D721Med (cell line): Measurements from ENCODE around the gene MATCAP1.

Source experiments
- DNase-seq: peaks from one replicate; pipeline ENCODE4 v3.0.0; 2011; ENCODE audit warnings: low spot score; ENCODE audit not compliant: insufficient read length
- FAIRE-seq: peaks from 2 replicates; lab custom pipeline; 2011; peaks lifted over from hg19 to GRCh38; lab: Jason Lieb, UNC
- TF ChIP-seq, protein P1 (sequence below): IDR thresholded peaks from 2 replicates; pipeline ENCODE4 v1.5.1; 2012; ENCODE audit warnings: mild to moderate bottlenecking, control low read depth; ENCODE audit not compliant: insufficient read depth; ENCODE audit errors: missing control alignments

The MATCAP1 gene

DNA sequence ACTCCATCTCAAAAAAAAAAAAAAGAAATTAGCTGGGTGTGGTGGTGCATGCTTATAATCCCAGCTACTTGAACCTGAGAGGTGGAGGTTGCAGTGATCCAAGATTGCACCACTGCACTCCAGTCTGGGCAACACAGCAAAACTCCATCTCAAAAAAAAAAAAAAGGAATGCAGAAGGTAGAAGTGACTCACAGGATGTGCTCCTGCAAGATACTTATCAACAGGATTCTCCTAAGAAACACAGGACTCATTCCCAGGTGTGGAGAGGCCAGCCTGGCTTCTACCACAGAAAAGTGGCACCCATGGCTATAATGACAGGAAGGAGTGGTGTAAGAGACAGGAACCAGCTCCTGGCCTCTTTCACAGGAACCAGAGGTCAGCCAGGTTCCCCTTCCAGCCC is 29.0 kb upstream of the MATCAP1 start:
- TF ChIP-seq, protein P1, sequence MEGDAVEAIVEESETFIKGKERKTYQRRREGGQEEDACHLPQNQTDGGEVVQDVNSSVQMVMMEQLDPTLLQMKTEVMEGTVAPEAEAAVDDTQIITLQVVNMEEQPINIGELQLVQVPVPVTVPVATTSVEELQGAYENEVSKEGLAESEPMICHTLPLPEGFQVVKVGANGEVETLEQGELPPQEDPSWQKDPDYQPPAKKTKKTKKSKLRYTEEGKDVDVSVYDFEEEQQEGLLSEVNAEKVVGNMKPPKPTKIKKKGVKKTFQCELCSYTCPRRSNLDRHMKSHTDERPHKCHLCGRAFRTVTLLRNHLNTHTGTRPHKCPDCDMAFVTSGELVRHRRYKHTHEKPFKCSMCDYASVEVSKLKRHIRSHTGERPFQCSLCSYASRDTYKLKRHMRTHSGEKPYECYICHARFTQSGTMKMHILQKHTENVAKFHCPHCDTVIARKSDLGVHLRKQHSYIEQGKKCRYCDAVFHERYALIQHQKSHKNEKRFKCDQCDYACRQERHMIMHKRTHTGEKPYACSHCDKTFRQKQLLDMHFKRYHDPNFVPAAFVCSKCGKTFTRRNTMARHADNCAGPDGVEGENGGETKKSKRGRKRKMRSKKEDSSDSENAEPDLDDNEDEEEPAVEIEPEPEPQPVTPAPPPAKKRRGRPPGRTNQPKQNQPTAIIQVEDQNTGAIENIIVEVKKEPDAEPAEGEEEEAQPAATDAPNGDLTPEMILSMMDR, result no peak
- DNase-seq, result no peak
- no peak for FAIRE-seq

DNA sequence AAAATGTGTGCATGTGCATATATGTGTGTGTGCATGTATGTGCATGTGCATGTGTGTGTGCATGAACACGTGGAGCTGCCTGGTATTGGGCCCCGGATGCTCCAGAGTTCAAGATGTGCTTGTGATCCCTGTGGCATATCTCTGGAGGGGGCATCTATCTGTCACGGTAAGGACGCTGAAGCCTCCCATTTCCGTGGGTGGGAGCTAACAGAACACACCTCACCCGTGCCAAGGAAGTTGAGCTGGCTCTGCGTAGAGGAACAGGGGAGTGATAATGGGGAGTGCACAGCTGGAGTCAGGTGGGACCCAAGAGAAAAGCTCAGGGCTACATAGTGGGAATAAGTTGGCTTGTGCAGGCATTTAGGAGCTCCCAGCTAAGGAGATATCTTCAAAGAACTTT is 27.9 kb upstream of the MATCAP1 start:
- FAIRE-seq, result no peak
- no peak for DNase-seq
- TF ChIP-seq, protein P1, result no peak

DNA sequence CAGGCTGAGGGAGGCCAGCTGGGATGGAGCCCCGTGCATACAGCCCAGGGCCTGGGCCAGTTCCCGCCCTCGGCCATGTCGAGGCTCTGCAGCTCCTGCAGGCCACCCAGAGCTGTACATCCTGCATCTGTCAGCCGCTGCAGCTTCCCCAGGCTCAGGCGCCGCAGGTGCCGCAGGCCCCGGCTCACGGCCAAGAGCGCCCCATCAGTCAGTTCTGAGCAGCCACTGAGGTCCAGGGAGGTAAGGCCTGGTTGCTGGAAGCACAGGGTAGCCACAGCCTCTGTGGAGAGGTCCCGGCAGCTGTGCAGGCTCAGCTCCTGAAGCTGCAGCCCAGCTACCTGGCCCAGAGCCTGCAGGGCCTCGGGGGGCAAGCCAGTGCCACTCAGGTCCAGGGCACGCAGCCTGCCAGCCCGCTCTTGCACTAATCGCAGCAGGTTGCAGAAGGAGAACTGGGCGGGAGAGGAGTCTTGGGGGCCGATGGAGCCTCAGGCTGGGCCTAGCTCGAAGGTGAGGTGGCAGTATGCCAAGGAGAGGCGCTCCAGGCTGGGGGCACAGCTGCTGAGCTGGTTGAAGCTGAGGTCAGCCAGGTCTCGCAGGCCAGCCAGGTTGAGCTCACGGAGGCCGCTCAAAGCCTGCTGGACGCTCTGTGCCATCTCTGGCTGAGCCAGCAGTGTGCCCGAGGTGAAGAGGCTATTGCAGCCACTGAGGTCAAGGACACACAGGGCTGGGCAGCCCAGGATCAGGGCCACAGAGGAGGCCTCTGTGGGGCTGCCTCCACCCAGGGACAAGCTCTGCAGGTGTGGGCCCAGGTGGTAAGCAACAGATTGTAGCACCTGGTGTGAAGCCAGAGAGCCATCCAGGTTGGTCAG is 26.5 kb upstream of the MATCAP1 start:
- FAIRE-seq (no peak), DNase-seq (no peak)
- TF ChIP-seq, protein P1, result no peak

DNA sequence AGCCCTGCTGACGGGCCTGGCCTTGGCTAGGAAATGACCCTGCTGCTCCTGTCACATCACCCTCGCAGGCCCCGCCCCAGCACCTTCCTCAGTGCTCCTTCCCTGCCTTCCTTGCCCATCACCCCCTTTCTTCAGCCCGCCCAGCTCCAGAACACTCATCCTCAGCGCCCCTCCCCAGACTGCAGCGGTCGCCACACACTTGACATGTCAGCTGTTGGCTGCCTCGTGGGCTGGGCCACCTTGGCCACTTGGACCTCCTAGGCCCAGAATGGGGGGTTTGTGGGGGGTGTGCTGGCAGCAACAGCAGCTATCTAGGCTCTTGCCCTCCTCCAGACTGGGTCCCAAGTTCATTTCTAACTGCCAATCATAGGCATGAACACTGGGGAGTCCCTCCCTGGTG is 25.8 kb upstream of the MATCAP1 start:
- FAIRE-seq (no peak), DNase-seq (no peak)
- TF ChIP-seq, protein P1, result no peak

DNA sequence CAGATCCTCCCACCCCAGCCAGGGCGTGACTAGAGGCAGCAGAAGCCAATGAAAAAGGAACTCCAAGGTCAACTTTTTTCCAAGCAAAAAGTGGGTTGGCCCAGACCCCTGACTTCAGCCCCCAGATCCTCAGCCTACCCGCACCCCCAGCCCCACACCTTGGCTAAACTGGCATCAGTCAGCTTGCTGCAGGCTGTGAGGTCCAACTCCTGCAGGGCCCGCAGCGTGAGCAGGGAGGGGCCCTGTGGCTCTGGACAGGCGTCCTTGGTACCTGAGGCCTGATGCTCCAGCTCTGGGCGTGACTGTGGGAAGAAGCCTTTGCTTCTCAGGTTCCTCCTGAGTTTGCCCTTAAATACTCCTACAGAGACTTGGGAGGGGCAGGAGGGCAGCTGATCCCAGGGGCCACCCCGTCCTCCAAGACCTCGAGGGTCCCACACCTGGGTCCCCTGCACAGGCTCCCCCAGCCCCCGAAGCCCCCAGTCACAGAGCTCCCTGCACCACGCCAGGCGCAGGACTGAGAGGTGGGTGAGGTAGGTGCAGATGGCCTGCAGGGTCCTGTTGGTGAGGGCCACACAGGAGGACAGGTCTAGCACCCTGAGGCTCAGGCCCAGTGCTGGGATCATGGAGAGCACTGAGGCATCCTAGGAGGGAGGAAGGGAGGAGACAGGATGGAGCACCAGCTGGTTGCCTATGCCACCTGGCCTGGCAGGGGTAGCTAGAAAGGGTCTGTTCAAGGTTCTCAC is 24.6 kb upstream of the MATCAP1 start:
- FAIRE-seq (no peak), DNase-seq (no peak)
- TF ChIP-seq, protein P1, result no peak

DNA sequence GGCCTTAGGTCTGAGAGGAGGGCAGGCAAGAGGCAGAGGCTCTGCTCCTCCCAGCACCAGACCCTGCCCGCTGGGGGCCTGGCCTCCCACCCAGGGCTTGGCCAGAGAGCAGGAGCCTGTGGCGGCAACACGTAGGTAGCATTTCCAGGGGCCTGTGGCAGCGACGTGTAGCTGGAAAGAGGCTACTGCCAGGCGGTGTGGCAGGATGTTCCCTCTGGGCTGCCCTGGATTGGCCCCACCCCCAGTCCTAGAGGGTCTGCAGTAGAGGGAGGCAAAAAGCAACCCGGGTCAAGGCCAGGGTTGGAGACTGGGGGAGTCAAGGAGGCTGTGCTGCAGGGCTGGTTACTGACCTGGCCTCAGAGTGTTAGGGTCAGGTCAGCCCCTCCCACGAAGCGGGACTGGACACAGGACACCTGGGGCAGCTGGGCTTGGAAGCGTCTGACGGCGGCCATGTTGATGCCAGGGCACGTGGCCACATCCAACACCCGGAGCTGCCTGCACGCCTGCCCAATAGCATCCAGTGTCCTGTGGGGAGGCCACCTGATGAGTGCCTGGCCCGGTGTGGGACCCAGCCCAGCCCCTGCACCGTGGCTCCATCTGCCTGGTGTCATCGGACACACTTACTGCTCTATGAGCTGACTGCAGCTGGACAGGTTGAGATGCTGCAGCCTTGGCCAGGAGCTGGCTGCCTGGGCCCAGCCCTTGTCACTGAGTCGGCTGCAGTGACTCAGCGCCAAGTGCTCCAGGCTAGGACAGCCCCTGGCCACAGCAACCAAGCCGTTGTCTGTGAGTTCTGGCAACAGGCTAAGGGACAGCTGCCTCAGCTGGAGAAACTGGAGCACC is 23.7 kb upstream of the MATCAP1 start:
- TF ChIP-seq, protein P1, result no peak
- FAIRE-seq, result no peak
- no peak for DNase-seq
